Measurements from ENCODE around the gene PRKG1. TPM values are rescaled to one million over a fixed set of nuclear protein-coding genes. Genes with fewer than 3 reads are reported as not detected.

The PRKG1 gene
- total RNA-seq, 2 donors from 2014 or later: 94.5 to 96.0 TPM

- DNase-seq (ENCODE audit: low spot score): no peak
- intact Hi-C loops (cut with DNase I): no loop called here
These were observed 692.3 kb downstream of the PRKG1 start for GRCh38 chr10:51766423-51767102.

DNA sequence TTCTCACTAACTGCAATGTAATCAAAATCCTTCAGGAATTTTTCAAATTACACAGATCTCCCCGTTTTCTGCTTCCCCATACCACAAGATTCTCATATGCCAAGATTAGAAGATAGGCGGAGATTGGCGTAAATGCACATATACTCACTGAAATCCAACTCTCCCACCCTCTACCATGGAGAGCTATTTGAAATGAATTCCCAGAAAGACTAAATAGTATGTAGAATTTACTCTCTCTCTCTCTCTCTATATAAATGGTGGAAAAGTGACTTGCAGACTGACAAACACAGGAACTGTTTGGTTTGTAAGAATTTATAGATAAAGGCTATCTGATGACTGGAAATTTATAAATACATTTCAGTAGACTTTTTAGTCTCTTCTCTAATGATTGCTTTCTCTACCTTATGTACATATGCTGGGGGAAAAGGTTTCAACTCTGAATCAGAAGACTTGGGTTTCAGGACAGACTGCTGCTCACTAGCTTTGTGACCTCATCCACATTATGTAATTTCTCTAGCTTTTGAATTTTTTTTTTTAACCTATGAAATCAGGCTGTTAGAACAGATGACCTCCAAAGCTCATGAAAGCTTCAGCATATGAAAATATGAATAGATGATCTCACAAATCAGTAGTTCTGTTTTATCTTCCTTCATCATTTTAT lies 692.9 kb downstream of the PRKG1 start:
- intact Hi-C loops (cut with DNase I): no loop called here
- DNase-seq (ENCODE audit: low spot score): no peak

GRCh38 chr10:51768886-51769465 lies 694.7 kb downstream of the PRKG1 start:
- DNase-seq (ENCODE audit: low spot score): no peak
- intact Hi-C loops (cut with DNase I): no loop called here

DNA sequence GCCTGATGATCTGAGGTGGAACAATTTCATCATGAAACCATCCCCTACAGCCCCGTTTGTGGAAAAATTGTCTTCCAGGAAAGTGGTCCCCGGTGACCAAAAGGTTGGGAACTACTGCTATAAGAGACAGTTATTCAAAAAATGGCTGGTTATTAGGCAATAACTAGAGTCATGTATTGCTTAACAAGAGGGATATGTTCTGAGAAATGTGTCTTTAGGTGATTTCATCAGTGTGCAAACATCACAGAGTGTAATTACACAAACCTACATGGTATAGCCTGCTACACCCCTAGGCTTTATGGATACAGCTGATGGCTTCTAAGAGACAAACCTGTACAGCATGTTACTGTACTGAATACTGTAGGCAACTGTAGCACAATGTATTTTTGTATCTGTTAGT lies 696.4 kb downstream of the PRKG1 start:
- DNase-seq (ENCODE audit: low spot score): no peak
- intact Hi-C loops (cut with DNase I): no loop called here

DNA sequence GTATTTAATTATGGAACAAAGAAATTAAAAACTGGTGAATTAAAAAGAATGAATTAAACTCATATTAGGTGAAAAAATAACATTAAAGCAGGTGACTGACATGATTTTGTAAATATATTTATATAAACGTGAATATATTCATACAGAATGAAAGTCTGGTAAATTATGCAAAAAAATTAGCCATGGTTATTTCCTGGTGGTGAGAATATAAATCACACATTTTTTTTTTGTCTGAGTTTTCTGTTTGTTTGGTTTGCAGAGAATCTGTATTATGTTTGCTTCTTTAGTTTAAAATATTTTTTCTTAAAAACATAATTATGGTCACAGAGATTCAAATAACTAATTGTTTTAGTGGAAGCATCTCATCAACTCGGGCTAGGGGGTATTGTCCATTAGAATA lies 698.1 kb downstream of the PRKG1 start:
- intact Hi-C loops (cut with DNase I): no loop called here
- no peak for DNase-seq (ENCODE audit: low spot score)

DNA sequence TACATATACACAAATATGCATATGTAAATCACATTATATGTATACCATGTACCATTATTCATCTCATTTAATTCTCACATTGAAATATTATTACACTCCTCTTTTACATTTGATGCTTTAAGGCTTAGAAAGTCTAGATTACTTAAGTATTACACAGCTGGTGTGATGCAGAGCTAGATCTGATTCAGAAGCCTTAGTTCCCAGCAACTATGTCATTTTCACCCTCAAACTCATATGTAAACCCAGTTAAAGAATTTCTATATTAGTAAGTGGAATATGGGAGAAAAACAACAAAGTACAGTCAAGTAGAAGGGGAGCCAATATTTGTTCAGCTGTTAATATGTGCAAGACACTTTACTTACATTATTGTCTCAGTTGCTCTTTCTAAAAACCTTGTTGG lies 699.4 kb downstream of the PRKG1 start:
- no peak for DNase-seq (ENCODE audit: low spot score)
- intact Hi-C loops (cut with DNase I): no loop called here

DNA sequence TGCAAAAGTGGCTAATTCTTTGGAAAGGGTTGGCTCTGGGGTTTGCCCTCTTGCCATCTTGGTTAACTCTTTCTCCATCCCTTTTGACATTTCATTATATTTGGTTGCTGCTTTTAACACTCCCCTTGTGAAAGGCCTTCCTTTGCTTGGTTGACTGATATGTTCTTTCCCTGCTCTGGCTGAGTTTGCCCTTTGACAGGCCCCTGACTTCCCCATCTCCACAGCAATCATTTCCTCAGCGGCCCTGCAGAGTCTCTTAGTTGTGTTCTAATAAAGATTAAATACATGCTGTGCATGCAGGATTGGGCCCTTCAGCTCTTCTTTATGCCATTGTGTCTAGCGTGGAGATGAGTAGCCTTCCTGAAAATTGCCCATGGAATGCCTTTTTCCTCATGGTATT lies 709.7 kb downstream of the PRKG1 start:
- intact Hi-C loops (cut with DNase I): no loop called here
- no peak for DNase-seq (ENCODE audit: low spot score)

- no peak for DNase-seq (ENCODE audit: low spot score)
- intact Hi-C loops (cut with DNase I): no loop called here
These were observed 711.9 kb downstream of the PRKG1 start for GRCh38 chr10:51786016-51786683.

DNA sequence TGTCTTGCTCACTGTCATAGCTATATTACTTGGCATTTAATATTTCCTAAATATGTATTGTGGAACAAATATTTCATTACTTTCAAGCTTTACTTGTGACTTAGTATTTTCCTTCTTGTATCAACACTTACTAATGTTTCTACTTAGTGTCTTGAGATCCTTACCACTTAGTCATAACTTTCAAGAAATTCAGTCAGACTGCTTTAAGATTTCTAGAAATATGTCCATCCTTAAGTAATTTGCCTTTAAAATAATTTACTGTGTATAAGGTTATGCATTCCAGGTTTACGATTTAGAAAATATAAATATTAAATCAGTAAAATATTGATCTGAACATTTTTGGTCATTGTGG lies 712.4 kb downstream of the PRKG1 start:
- DNase-seq (ENCODE audit: low spot score): no peak
- intact Hi-C loops (cut with DNase I): no loop called here

GRCh38 chr10:51788273-51788672 lies 714.0 kb downstream of the PRKG1 start:
- DNase-seq (ENCODE audit: low spot score): no peak
- intact Hi-C loops (cut with DNase I): no loop called here

DNA sequence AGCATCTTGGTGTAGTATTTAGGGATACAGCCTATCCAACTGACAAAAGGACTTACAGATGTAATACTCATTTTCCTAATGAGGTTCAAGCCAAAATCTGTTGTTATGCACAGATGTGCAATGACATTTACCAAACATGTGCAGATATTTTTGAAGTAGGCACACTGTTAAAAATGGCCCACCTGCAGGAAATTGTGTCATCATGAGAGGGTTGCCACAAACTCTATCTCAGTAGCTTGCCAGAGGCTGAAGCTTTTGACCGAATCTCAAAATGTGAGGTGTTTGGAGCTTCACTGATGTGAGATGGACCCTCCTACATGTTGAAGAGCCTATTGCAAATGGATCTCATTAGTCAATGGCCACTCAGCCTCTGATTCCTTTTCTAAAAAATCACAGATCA lies 714.8 kb downstream of the PRKG1 start:
- no peak for DNase-seq (ENCODE audit: low spot score)
- intact Hi-C loops (cut with DNase I): no loop called here

DNA sequence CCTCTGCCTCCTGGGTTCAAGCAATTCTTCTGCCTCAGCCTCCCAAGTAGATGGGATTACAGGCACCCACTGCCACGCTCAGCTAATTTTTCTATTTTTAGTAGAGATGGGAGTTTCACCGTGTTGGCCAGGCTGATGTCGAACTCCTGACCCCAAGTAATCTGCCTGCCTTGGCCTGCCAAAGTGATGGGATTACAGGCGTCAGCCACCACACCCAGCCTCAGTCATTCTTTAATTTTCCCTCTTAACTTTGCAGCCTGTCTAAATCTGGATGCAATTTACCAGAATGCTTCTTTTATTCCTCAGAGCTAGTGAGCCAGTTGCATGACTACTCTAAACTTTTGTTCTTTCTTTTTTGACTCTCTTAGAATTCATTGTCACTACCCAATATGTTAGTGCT lies 715.6 kb downstream of the PRKG1 start:
- intact Hi-C loops (cut with DNase I): no loop called here
- peak; percentile 82 for DNase-seq (ENCODE audit: low spot score)

DNA sequence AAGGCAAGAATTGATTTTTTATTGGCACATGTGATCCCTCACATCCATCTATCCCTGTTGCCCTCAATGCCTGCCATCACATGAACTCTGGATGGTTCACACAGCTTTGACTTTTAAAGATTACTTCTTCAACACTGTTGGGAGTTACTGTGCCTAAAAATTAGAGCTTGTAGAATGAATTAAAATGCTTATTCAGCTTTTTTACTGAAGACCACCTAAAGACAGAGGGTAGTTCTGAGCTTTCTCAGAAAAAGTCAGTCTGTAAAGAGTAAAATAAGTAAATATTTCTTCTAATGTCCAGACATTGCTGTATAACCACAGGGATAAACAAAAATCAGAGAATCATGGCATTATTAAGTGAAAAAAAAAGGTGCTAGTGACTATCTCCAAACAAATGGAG lies 718.4 kb downstream of the PRKG1 start:
- intact Hi-C loops (cut with DNase I): no loop called here
- DNase-seq (ENCODE audit: low spot score): no peak

GRCh38 chr10:51800121-51800520 lies 725.8 kb downstream of the PRKG1 start:
- DNase-seq (ENCODE audit: low spot score): no peak
- intact Hi-C loops (cut with DNase I): no loop called here

DNA sequence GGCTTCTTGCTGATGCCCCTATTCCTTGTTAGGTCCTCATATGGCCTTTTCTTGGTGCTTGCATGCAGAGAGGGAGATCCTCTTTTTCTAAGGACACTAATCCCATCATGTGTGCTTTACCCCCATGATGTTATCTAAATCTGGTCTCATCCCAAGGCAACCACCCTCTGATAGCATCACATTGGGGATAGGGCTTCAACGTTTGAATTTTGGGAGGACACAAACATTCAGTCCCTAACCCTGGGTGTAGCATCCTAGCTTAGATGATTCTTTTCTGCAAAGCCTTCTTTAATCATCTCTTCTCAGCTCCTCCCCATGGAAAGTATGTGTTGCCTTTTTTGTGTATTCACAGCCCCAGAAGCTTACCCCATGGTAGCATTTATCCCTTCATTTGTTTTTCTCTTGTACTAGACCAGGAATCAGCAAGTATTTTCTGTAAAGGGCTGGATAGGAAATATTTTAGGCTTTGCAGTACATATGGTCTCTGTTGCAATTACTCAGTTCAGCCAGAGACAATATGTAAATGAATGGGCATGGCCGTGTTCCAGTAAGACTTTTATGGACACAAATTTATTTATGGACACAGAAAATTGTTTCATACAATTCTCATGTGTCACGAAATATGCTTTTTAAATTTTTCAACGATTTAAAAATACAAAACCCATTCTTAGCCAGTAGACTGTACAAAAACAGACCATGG lies 726.6 kb downstream of the PRKG1 start:
- intact Hi-C loops (cut with DNase I): no loop called here
- no peak for DNase-seq (ENCODE audit: low spot score)

DNA sequence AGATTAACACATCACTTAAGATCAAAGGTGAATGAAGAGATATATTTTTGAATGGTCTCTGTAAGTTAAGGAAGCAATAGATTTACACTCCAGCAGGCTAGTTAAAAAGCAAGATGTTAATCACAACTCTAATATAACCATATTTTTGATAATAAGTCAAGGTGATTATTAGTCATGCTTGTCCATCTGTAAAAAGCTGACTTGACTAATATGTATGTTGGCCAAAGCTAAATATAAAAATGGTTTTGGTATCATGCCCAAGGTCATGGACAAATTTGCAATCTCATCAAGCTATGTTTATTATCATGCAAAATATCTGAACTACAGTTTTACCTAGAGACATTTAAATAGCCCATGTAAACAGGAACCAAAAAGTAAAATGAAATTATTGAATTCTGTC lies 727.7 kb downstream of the PRKG1 start:
- no peak for DNase-seq (ENCODE audit: low spot score)
- intact Hi-C loops (cut with DNase I): no loop called here

- intact Hi-C loops (cut with DNase I): no loop called here
- DNase-seq (ENCODE audit: low spot score): no peak
These were observed 730.6 kb downstream of the PRKG1 start for GRCh38 chr10:51804866-51805265.

- intact Hi-C loops (cut with DNase I): no loop called here
- DNase-seq (ENCODE audit: low spot score): no peak
These were observed 732.0 kb downstream of the PRKG1 start for GRCh38 chr10:51806079-51806835.

- intact Hi-C loops (cut with DNase I): no loop called here
- no peak for DNase-seq (ENCODE audit: low spot score)
These were observed 733.9 kb downstream of the PRKG1 start for GRCh38 chr10:51808187-51808586.

Measured in posterior vena cava (tissue), 2 donors.